HG03097 (cell line): ENCODE results near the gene UBE2D4.

Experiments used
- ATAC-seq: cut with Tn5 transposase; IDR thresholded peaks from one replicate; pipeline ENCODE4 v1.9.1; 2021; ENCODE audit not compliant: unreplicated experiment, low FRiP score

Gene UBE2D4

DNA sequence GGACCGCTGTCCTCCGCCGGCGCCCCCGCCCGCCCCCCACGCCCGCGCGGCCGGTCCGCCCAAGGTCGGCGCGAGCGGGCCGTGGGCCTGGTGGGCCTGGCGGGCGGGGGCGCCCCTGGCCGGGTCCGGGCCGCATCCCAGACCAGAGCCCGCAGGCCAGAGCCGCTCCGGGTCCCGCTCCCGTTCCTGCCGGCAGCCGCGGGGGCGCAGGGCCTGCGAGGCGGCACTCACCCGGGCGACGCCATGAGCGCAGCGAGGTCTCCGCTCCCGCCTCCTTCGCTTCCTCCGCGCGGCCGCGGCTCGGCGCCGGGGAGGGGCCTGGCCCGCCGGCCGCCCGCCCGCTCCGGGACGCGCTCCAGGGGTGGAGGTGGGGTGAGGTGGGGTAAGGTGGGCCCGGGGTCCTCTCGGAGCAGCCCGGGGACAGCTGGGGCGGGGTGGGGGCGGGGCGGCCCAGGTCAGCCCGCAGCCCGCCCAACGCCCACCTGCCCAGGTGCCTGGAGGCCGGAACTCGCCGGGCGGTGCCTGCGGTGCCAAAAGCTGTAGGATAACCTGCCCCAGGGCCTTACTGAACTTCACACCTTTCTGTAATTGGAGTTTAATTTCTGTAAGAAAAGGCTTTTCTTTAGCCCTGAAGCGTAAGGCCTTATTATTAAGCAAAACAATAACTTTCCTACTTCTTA, 19.8 kb upstream of the UBE2D4 start, which contains the start of gene URGCP:
TSS of gene URGCP (minus strand) at position 266 of the 680 bp plus-strand sequence. CDS start at position 245, 21 bp downstream.
- ATAC-seq: peak; percentile 59

DNA sequence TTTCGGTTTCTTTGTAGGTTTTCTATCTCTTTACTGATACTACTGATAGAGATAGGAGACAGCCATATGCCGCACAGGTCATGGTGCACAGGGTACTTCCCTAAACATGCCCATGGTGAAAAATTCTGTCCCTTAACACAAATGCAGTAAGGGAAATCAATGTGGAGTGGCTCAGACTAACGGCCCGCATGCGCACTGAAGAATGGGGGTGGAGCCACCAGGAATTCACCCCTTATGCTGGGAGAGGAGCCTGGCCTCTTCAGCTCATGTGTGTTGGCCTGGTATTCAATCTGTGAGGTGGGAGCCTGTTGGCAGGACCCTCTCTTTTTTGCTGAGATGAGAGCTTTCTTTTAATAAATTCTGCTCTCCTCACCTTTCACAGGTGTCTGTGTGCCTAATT, 11.4 kb upstream of the UBE2D4 start:
- ATAC-seq: no peak

- ATAC-seq: no peak
Measured at GRCh38 chr7:43915907-43916306, 10.3 kb upstream of the UBE2D4 start.

DNA sequence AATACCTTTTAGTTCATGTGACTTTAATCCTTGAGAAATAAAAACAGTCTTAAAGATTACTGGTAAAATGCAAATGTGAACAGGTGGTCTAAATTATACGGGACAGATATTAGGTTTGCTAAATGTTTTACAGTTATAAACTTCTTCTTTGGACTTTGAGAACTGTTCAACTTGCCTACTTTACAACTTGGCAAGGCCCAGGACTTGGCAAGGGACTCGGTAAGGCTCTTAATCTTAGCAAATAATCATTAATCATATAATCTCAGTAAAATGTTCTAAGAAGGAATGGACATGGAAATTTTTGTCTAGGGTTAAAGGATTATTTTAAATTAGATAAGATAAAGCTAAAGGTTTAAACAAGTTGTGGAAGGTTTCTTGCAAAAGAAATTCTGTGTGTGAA, 4.8 kb upstream of the UBE2D4 start:
- no peak for ATAC-seq

- no peak for ATAC-seq
Measured at GRCh38 chr7:43922726-43923125, 3.5 kb upstream of the UBE2D4 start.

DNA sequence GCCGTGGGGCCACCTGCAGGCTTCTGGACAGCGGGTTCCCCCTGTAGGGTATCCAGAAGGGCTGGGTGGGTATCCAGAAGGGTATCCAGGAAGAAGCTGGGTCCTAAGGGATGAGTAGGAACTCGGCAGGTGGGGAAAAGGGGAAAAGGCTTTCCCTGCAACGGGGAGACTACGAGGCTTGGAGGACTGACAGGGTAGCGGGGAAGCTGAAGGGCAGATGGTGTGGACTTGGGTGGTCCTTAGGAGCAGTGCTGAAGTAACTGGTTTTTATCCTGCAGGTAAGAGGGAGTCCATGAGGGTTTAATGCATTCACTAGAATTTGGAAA, 525 bp downstream of the UBE2D4 start:
- no peak for ATAC-seq

DNA sequence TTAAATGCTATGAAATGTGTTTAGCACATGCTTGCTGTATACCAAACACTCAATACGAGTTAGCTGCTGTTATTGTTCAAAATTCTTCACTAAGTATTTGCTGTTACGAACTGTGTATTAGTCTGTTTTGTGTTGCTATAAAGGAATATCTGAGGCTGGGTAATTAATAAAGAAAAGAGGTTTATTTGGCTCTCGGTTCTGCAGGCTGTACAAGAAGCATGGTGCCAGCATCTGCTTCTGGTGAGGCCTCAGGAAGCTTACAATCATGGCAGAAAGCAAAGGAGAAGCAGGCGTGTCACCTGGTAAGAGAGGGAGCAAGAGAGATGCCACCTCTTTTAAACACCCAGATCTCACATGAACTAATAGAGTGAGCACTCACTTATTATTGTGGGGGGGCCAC, 1.6 kb downstream of the UBE2D4 start:
- no peak for ATAC-seq

GRCh38 chr7:43929529-43930457, 3.6 kb downstream of the UBE2D4 start:
- no peak for ATAC-seq

DNA sequence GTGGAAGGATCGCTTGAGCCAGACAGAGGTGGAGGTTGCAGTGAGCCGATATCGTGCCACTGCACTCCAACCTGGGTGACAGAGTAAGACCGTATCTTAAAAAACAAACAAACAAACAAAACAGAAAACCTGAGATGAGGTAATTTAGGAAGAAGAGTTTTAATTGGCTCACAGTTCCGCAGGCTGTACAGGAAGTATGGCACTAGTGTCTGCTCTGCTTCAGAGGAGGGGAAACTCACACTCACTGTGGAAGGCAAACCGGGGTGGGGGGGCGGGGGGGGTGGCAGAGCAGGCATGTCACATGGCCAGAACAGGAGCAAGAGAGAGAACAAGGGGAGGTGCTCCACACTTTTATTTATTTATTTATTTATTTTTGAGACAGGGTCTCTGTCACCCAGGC, 5.1 kb downstream of the UBE2D4 start:
- no peak for ATAC-seq

- ATAC-seq: no peak
Measured at GRCh38 chr7:43933902-43934560, 7.8 kb downstream of the UBE2D4 start.

DNA sequence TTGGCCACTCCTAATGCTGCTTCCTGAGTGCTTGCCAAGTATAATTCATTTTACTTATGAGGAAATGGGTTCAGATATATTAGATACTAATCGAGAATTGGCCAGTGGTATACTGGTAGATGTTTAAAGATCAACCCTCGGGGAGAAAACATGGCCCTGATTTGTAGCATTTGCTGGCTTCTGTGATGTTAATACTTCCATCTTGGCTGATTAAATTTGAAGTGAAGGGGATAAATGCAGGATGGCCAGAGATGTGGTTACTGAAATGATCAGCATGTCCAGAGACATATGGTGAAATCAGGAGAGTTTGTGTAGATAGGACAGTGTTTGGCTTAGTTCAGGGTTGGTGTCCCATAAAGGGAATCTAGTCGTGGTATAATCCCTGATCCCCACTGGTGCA, 11.2 kb downstream of the UBE2D4 start:
- no peak for ATAC-seq

DNA sequence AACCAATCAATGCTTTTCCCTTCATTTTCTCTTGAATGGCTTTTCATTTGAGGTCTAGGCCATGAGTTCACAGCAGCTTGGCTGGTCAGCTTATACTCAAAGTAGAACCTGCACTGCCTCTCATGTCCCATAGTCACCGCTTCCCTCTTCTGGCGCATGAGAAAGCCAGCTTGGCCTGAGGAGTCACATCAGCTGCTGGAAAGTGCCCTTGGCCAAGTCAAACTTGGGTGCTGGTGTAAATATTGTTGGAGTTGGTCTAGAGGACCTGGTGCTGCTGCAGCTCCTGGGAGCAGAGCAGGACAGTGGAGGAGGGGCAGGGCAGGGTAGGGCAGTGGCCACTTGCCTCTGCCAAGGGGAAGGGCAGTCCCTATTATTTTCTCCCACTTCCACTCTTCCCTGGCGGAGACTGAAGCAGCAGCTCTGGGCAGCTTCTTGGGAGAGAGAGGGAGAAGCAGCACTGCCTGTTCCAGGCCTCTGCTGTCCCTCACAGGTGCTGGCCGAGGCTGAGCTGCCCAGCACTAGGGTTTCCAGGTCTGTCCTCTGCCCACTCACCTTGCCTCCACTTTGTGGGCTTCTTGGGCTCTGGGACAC, 12.8 kb downstream of the UBE2D4 start:
- no peak for ATAC-seq

GRCh38 chr7:43942250-43942649, 16.0 kb downstream of the UBE2D4 start:
- no peak for ATAC-seq

- no peak for ATAC-seq
Measured at GRCh38 chr7:43942997-43943396, 16.8 kb downstream of the UBE2D4 start.

DNA sequence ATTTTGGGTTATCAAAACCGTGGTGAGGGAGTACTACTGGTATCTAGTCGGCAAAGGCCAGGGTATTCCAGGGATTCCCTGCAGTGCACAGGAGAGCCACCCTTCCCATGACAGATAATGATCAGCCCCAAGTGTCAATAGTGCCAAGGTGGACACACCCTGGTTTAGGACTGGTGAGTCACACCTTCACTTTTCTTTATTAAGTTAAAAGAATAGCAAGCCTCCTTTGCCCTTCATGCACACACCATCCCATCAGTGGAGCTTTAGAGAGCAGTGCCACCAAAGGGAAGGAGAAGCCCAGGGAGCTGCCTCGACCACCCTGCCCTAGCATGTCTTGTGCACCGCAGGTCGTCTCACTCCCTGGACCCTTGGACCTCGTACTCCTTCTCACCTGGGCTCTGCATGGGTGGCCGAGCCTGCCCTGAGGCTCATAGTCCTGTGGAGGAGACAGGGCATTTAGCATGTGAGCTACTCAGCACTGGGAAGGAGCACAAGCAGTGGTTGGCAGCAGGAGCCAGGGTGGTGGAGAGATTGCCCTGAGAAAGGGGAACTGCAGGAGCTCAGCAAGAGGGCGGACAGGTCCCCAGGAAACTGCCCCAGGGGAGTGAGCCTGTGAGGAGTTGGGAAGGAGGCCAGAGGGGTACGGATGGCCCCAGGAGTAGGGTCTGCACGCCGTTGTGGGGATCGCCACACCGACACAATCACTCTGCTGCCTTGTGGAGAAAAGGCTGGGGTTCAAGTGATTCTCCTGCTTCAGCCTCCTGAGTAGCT, 17.4 kb downstream of the UBE2D4 start:
- ATAC-seq: no peak

GRCh38 chr7:43944286-43944685, 18.1 kb downstream of the UBE2D4 start:
- ATAC-seq: no peak

GRCh38 chr7:43952028-43952427, 25.8 kb downstream of the UBE2D4 start:
- ATAC-seq: no peak

DNA sequence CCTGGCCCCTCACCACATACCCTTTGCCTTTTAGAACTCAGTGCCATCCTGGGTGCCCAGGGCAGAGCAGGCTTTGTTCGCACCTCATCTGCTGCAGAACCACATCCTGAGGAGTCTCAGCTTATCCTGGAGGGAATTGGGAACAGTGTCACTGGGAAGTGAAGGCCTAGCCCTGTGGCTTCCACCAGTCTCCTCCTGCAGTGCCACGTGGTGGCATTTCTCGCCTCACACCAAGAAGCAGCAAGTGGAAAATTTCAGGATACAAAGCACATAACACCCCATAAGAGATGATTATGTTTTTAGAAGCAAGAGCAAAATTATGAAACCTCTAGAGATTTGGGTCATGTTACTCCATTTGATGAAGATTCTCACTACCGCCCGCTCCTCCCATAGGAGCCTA, 26.8 kb downstream of the UBE2D4 start:
- ATAC-seq: no peak

DNA sequence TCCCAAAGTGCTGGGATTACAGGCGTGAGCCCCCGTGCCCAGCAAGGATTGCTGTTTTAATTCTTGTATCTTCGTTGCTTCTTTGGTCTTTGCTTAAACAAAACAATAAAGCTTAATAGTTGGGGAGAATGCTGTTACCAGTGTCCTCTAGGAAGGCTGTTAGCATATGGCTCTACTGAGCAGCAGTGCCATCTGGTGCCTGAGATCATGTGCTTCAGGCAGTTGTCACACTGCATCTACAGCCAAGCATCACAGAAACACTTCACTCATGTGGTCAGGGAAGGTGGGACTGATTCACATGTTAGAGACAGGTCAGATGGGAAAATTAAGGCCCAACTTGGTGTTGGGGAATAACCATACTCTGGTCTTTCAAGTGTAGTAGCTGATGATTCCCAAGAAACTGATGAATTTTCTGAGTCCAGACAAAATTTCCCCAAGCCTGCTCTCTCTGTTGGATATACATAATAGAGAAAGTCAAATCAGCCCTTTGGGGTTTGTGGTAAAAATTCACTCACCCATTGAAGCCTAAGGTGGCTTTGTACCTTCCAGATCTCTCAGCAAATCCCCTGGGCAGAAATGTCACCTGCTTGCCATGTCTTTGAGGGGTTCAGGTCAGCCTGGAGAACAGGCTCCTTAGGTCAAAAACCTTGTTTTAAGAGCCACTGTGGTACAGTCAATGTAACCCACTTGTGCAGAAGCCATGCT, 28.4 kb downstream of the UBE2D4 start:
- no peak for ATAC-seq

DNA sequence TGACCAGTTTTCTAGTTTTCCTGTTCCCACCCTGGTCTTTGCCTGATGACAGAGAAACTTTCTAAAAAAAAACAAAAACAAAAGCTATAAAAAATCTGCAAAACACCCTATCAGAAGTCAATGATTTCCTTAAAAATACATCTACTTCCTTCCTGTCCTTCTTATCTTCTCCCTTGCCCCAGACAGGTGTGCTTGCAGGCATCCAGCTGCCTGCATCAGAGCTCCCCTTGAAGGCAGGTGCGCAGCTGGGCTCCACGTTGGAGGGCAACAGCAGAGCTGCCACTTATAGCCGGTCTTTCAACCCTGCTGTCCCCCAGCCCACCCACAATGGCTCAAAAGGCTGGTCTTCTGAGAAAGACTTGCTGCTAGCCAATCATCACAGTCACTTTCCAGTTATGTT, 29.8 kb downstream of the UBE2D4 start:
- ATAC-seq: no peak
